ENCODE measurements around the gene SLC6A19.

- no peak for TF ChIP-seq CTCF (IDR thresholded peaks at IDR 0.05)
- no peak for TF ChIP-seq POLR2A (IDR thresholded peaks at IDR 0.05)
These were observed 2.1 kb upstream of the SLC6A19 start for GRCh38 chr5:1199340-1199648.

Measured in heart left ventricle (tissue), 13 donors.